SH-SY5Y (cell line): ENCODE data around the gene PDF.

Experiments
- GATA2 ChIP-seq: IDR thresholded peaks from 2 replicates; pipeline ENCODE4 v1.6.1; 2011; ENCODE audit warnings: mild to moderate bottlenecking, low read depth, low read length
- GATA3 ChIP-seq: IDR thresholded peaks from 2 replicates; pipeline ENCODE4 v1.6.1; 2011; ENCODE audit warnings: low read depth, mild to moderate bottlenecking, low read length, moderate library complexity

DNA sequence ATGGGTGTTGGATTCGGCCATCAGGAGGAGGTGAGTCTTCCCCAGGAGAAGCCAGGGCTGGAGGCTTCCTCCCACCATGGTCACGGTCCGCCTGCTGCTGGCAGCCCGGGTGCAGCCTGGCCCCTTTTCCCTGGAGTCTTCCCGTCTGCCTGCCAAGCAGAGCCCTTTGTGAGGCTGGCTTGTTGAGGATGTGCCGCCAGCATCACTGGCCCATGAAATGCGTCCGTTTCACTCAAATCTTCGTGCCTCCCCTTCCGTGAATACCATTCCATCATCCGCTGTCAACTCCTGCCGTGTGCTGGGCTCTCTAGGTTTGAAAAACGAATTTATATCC lies 9.7 kb downstream of the PDF start:
- TF ChIP-seq GATA2 (no peak), GATA3 (no peak)
